GM20000 (cell line): Measurements from ENCODE around the gene RNF7.

Experiments used
- DNase-seq: peaks from one replicate; pipeline ENCODE4 v3.0.0; 2012; ENCODE audit warnings: low spot score
- CTCF ChIP-seq: IDR thresholded peaks from 2 replicates; pipeline ENCODE4 v1.5.1; 2012; ENCODE audit warnings: mild to moderate bottlenecking, control low read depth; ENCODE audit errors: extremely low read depth, missing control alignments

RNF7 gene

GRCh38 chr3:141769221-141769894 lies 31.3 kb downstream of the RNF7 start:
- DNase-seq = no peak
- no peak for TF ChIP-seq CTCF

GRCh38 chr3:141773676-141774075 lies 35.6 kb downstream of the RNF7 start:
- no peak for DNase-seq
- no peak for TF ChIP-seq CTCF

- DNase-seq = no peak
- no peak for TF ChIP-seq CTCF
These were observed 38.3 kb downstream of the RNF7 start for GRCh38 chr3:141776376-141776775.

GRCh38 chr3:141776885-141777284 lies 38.8 kb downstream of the RNF7 start:
- TF ChIP-seq CTCF = no peak
- no peak for DNase-seq

- no peak for DNase-seq
- TF ChIP-seq CTCF = no peak
These were observed 40.1 kb downstream of the RNF7 start for GRCh38 chr3:141777957-141778813.

- no peak for DNase-seq
- no peak for TF ChIP-seq CTCF
These were observed 41.6 kb downstream of the RNF7 start for GRCh38 chr3:141779667-141780066.

- DNase-seq = no peak
- no peak for TF ChIP-seq CTCF
These were observed 44.4 kb downstream of the RNF7 start for GRCh38 chr3:141782386-141782932.
